ENCODE data around the gene ITLN1.

GRCh38 chr1:160925652-160926244, 40.8 kb upstream of the ITLN1 start:
- no peak for TF ChIP-seq CTCF (conservative IDR thresholded peaks at IDR 0.05)
- no peak for TF ChIP-seq ZFX (IDR thresholded peaks at IDR 0.05)

All from C4-2B (cell line).